A673 (cell line): ENCODE results near the gene MTNR1A.

Source experiments
- EZH2 ChIP-seq: fragments of 200-600 bp; sonication (generic); IDR thresholded peaks from 2 replicates; pipeline ENCODE4 v1.6.1; 2017; ENCODE audit warnings: borderline replicate concordance, low read depth, mild to moderate bottlenecking, mixed read lengths, antibody characterized with exemption, low read length; ENCODE audit not compliant: poor library complexity, severe bottlenecking
- TF ChIP-seq, protein P1 (sequence below): fragments of 300-800, 200-600 bp; sonication (generic); conservative IDR thresholded peaks from 2 replicates; pipeline ENCODE4 v1.5.1; 2017; ENCODE audit warnings: low read depth, mild to moderate bottlenecking, antibody characterized with exemption, low read length, moderate library complexity, mixed read lengths

- TF ChIP-seq EZH2 = no peak
- TF ChIP-seq, protein P1, sequence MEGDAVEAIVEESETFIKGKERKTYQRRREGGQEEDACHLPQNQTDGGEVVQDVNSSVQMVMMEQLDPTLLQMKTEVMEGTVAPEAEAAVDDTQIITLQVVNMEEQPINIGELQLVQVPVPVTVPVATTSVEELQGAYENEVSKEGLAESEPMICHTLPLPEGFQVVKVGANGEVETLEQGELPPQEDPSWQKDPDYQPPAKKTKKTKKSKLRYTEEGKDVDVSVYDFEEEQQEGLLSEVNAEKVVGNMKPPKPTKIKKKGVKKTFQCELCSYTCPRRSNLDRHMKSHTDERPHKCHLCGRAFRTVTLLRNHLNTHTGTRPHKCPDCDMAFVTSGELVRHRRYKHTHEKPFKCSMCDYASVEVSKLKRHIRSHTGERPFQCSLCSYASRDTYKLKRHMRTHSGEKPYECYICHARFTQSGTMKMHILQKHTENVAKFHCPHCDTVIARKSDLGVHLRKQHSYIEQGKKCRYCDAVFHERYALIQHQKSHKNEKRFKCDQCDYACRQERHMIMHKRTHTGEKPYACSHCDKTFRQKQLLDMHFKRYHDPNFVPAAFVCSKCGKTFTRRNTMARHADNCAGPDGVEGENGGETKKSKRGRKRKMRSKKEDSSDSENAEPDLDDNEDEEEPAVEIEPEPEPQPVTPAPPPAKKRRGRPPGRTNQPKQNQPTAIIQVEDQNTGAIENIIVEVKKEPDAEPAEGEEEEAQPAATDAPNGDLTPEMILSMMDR = no peak
Measured at GRCh38 chr4:186514271-186514950, 41.0 kb downstream of the MTNR1A start.
